H1 (cell line): Measurements from ENCODE around the gene ZBTB42. TPM values are rescaled to one million over a fixed set of nuclear protein-coding genes. Genes with fewer than 3 reads are reported as not detected.

Experiments used
- POLR2AphosphoS5 ChIP-seq: IDR thresholded peaks from 2 replicates; pipeline ENCODE4 v1.6.1; 2011; ENCODE audit warnings: low read depth, low read length
- polyA plus RNA-seq, 7 experiments: library from polyadenylated mRNA; depleted of rRNA in 3 of 7; stranded (reverse) in 5 of 7; unstranded in 2 of 7; fragments of >200 nt in 5 of 7; fragments of 200-250 nt in 2 of 7; gene quantifications; 1 replicate in 5 of 7; 2 replicates in 1 of 7; 4 replicates in 1 of 7; pipeline versions ENCODE4 v1.2.1 to v1.2.3, GENCODE V29; 2011 to 2013; ENCODE audit warnings: missing spikeins in 2 of 7, mixed read lengths in 2 of 7
- total RNA-seq: library from RNA; stranded (reverse); fragmentation: NEBNext Ultra II Directional; extraction: Animal tissue kit (Norgen Biotek cat#: 25700); gene quantifications from 2 replicates; pipeline ENCODE4 v1.2.1, GENCODE V29; 2021
- TF ChIP-seq, protein P1 (sequence below): IDR thresholded peaks from 2 replicates; pipeline ENCODE4 v1.6.1; 2011; ENCODE audit warnings: low read length, improper control_type of control experiment
- TF ChIP-seq, protein P2 (sequence below), 3 experiments: IDR thresholded peaks; 1 replicate in 2 of 3; 2 replicates in 1 of 3; pipeline versions ENCODE4 v1.5.1 to v1.6.1; 2011; ENCODE audit warnings: low read length in 3 of 3, mild to moderate bottlenecking in 3 of 3, inconsistent platforms in 2 of 3, low read depth in 1 of 3, moderate library complexity in 1 of 3; ENCODE audit not compliant: insufficient read depth in 1 of 3; ENCODE audit errors: control extremely low read depth in 1 of 3

The ZBTB42 gene
- total and polyA plus RNA-seq, 2 of the 8 experiments (the other 6 are each of a cell fraction or from before 2014, with no cell fraction given): 2.8 to 3.1 TPM

DNA sequence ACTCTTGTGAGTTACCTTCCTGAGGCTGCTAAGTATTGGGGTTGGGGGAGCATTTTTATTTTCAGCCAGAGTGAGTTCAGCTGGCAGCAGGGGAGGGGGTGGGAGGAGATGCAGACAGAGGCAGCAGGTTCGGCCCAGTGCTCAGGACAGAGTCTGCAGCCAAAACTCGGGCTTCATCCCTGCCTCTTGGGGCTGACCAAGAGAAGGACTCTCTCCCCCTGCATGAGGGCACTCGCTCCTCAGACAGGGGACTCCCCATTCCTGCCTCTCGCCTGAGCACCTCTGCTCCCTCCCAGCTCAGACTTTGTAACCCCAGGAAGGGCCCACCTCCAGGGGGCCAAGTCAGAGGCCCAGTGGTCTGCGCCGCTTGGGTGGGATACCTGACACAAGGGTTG is 4.2 kb upstream of the ZBTB42 start (continued):
- TF ChIP-seq, protein P1, sequence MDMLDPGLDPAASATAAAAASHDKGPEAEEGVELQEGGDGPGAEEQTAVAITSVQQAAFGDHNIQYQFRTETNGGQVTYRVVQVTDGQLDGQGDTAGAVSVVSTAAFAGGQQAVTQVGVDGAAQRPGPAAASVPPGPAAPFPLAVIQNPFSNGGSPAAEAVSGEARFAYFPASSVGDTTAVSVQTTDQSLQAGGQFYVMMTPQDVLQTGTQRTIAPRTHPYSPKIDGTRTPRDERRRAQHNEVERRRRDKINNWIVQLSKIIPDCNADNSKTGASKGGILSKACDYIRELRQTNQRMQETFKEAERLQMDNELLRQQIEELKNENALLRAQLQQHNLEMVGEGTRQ: no peak
- TF ChIP-seq, protein P2, sequence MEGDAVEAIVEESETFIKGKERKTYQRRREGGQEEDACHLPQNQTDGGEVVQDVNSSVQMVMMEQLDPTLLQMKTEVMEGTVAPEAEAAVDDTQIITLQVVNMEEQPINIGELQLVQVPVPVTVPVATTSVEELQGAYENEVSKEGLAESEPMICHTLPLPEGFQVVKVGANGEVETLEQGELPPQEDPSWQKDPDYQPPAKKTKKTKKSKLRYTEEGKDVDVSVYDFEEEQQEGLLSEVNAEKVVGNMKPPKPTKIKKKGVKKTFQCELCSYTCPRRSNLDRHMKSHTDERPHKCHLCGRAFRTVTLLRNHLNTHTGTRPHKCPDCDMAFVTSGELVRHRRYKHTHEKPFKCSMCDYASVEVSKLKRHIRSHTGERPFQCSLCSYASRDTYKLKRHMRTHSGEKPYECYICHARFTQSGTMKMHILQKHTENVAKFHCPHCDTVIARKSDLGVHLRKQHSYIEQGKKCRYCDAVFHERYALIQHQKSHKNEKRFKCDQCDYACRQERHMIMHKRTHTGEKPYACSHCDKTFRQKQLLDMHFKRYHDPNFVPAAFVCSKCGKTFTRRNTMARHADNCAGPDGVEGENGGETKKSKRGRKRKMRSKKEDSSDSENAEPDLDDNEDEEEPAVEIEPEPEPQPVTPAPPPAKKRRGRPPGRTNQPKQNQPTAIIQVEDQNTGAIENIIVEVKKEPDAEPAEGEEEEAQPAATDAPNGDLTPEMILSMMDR (IDR thresholded peaks at IDR 0.05; ENCODE audit: control extremely low read depth in 1 of 3, insufficient read depth in 1 of 3, low read depth in 1 of 3, low read length in 3 of 3): no peak
- TF ChIP-seq POLR2AphosphoS5: no peak
